Sigmoid colon (tissue), 7 donors: Measurements from ENCODE around the gene RBBP7. TPM values are rescaled to one million over a fixed set of nuclear protein-coding genes. Genes with fewer than 3 reads are reported as not detected.

Experiments used
- DNase-seq: peaks from one replicate; pipeline ENCODE4 v3.0.0-alpha.2; 2019
- H3K27ac ChIP-seq, 4 donors: fragments of 200-600 bp; sonication (generic); one replicate each; pipeline ENCODE4 v1.5.1; 2016 to 2019; ENCODE audit warnings: mild to moderate bottlenecking in 1 of 4
- H3K27me3 ChIP-seq, 3 donors: fragments of 200-600 bp; sonication (generic); one replicate each; pipeline ENCODE4 v1.5.1; 2019; ENCODE audit warnings: mild to moderate bottlenecking in 1 of 3
- H3K36me3 ChIP-seq, 4 donors: fragments of 200-600 bp; sonication (generic); one replicate each; pipeline ENCODE4 v1.5.1; 2016 to 2019
- H3K4me1 ChIP-seq, 4 donors: fragments of 200-600 bp; sonication (generic); one replicate each; pipeline ENCODE4 v1.5.1; 2017 to 2019
- H3K4me3 ChIP-seq, 4 donors: fragments of 200-600 bp; sonication (generic); one replicate each; pipeline ENCODE4 v1.5.1; 2017 to 2019; ENCODE audit warnings: mild to moderate bottlenecking in 2 of 4, moderate library complexity in 1 of 4
- H3K9me3 ChIP-seq, 4 donors: fragments of 200-600 bp in 3 of 4; sonication (generic) in 3 of 4; one replicate each; pipeline versions ENCODE4 v1.5.1 to v1.6.1; 2013 to 2019
- EP300 ChIP-seq, 4 donors: sonication (generic); formaldehyde crosslinking; IDR thresholded peaks; one replicate each; pipeline ENCODE4 v1.6.1; 2017; ENCODE audit warnings: antibody characterized with exemption in 4 of 4
- POLR2A ChIP-seq, 2 donors: fragments of 450-650 bp; IDR thresholded peaks; one replicate each; pipeline ENCODE4 v1.6.1; 2016; ENCODE audit warnings: antibody characterized with exemption in 2 of 2, mild to moderate bottlenecking in 2 of 2, moderate library complexity in 2 of 2
- POLR2AphosphoS5 ChIP-seq, 4 donors: sonication (generic); formaldehyde crosslinking; IDR thresholded peaks; one replicate each; pipeline ENCODE4 v1.6.1; 2017; ENCODE audit warnings: antibody characterized with exemption in 4 of 4
- WGBS, 2 donors: extraction: QIAGEN DNeasy Blood & Tissue Kit; methylation state at CpG; one replicate each; pipeline ENCODE4 v1.1.7; 2013; 5-methylcytosine and 5-hydroxymethylcytosine counted together
- intact Hi-C: fragments of 100-400 bp; cut with DNase I; formaldehyde crosslinking; loops from one replicate; pipeline ENCODE4 v1.15.1; 2023
- polyA plus RNA-seq, 3 donors: library from polyadenylated mRNA; stranded (reverse); fragments of 200-250 nt; gene quantifications; one replicate each; pipeline ENCODE4 v1.2.3, GENCODE V29; 2013
- total RNA-seq, 4 donors: library from RNA; depleted of rRNA; stranded (reverse); fragments of >200 nt; gene quantifications; one replicate each; pipeline ENCODE4 v1.1.0, GENCODE V29; 2016
- TF ChIP-seq, protein P1 (sequence below), 4 experiments: fragments of 450-650 bp in 3 of 4; fragments of 200-600 bp in 1 of 4; IDR thresholded peaks; one replicate each; pipeline ENCODE4 v1.5.1; 2016 to 2019; ENCODE audit warnings: antibody characterized with exemption in 4 of 4, mild to moderate bottlenecking in 3 of 4, moderate library complexity in 2 of 4
- donor health status: healthy with polysubstance abuse.
- donor health status: Bipolar disorder and iron deficiency.
- donor health status: healthy.

Gene RBBP7
- total and polyA plus RNA-seq, 7 donors = 59.4 to 130 (median 109) TPM

DNA sequence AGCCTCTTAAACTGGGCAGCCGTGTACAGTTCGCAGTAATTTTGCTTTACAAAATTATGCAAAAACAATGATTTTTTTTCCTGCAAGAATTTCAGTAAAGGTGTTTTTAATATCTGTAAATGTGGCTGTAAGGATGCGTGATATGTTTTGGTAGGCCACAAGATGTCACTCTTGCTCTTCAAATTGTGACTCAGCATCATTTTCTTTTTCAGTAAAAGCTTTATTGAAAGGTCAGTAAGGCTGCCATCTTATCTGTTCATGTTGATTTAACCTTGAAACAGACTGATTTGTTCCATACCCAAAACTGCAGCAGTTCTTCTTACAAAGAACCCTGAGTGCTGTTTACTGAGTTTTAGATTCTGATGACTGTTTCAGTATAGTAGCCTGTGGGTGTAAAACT is 44.0 kb downstream of the RBBP7 start:
- H3K9me3 ChIP-seq = no peaks in the 10 kb centered on the region
- WGBS, 2 donors = 54 to 59% methylated on average over 3 of the region's 3 CpGs
- peaks cover 0 to 6% (median 2%) of the 10 kb centered on the region in 4 donors for H3K36me3 ChIP-seq
- peak overlapping the region in 3 of 4 donors; percentile 17 to 84 (median 75) for H3K27ac ChIP-seq
- no peak for DNase-seq
- intact Hi-C loops = loop anchor here (2.0 to 5.0 kb wide), 3 partner anchors 46 to 219 kb away; partner anchors contain the start of gene RBBP7
- TF ChIP-seq POLR2AphosphoS5 (IDR thresholded peaks at IDR 0.05) = no peak
- TF ChIP-seq, protein P1, sequence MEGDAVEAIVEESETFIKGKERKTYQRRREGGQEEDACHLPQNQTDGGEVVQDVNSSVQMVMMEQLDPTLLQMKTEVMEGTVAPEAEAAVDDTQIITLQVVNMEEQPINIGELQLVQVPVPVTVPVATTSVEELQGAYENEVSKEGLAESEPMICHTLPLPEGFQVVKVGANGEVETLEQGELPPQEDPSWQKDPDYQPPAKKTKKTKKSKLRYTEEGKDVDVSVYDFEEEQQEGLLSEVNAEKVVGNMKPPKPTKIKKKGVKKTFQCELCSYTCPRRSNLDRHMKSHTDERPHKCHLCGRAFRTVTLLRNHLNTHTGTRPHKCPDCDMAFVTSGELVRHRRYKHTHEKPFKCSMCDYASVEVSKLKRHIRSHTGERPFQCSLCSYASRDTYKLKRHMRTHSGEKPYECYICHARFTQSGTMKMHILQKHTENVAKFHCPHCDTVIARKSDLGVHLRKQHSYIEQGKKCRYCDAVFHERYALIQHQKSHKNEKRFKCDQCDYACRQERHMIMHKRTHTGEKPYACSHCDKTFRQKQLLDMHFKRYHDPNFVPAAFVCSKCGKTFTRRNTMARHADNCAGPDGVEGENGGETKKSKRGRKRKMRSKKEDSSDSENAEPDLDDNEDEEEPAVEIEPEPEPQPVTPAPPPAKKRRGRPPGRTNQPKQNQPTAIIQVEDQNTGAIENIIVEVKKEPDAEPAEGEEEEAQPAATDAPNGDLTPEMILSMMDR (IDR thresholded peaks at IDR 0.05) = peak in 3 of 4 experiments; percentile 19 to 29 (median 27)
- no peak overlapping the region for H3K4me3 ChIP-seq
- no peaks in the 10 kb centered on the region for H3K27me3 ChIP-seq
- peaks cover 0 to 24% (median 3%) of the 10 kb centered on the region in 4 donors for H3K4me1 ChIP-seq

DNA sequence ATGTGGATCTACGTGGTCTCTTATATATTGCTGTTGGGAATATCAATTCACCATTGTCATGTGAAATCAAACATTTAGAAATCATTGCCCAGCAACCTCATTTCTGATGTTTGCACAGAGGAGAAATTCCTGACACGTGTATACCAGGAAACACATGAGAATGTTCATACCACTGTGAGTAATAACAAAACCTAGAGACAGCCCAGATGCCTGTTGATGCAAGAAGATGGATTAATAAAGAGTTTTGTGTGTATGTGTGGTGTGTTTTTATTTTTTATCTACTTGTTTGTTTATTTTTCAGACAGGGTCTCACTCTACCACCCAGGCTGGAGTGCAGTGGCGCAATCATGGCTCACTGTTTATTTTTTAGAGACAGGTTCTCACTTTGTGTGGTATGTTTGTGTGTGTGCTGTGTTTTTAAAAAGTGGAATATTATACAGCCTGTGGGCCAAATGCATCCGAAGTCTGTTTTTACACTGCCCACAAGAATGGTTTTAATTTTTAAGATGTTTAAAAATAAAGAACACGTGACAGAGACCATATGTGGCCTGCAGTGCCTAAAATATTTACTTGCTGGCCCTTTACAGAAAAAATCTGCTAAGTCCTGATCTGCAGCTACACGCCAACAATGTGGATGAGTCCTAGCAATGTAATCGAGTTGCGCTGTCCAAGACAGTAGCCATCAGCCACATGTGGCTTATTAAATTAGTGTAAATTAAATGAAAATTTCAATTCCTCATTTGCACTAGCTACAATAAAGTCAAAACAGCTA is 44.7 kb downstream of the RBBP7 start:
- no peak overlapping the region for H3K27ac ChIP-seq
- no peak overlapping the region for H3K4me3 ChIP-seq
- H3K36me3 ChIP-seq = peaks cover 0 to 6% (median 3%) of the 10 kb centered on the region in 4 donors
- H3K9me3 ChIP-seq = no peaks in the 10 kb centered on the region
- H3K4me1 ChIP-seq = peaks cover 0 to 24% (median 3%) of the 10 kb centered on the region in 4 donors
- TF ChIP-seq POLR2AphosphoS5 (IDR thresholded peaks at IDR 0.05) (no peak), POLR2A (IDR thresholded peaks at IDR 0.05) (no peak), EP300 (IDR thresholded peaks at IDR 0.05) (no peak)
- TF ChIP-seq, protein P1 (IDR thresholded peaks at IDR 0.05) = no peak
- no peak for DNase-seq
- 73 to 78% methylated on average over 8 of the region's 8 CpGs for WGBS, 2 donors
- no peaks in the 10 kb centered on the region for H3K27me3 ChIP-seq
- intact Hi-C loops = loop anchor here (2.0 to 5.0 kb wide), 3 partner anchors 47 to 219 kb away; partner anchors contain the start of gene RBBP7

DNA sequence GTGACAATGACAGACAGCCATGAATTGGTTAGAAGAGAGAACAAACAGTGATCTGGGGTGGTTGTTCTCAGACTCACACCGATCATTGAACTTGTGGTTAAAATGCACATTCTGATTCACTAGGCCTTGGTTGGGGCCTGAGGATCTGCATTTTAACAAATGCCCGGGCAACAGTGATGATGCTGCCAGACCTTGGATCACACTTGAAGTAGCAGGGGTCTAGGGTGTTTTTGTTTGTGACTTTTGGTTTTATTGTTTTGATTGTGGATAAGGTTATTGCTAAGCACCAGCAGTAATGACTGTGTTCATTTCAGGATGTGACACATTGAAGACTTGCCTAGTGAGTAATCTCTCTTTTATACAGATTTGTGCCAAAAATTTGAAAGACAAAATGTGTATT is 47.4 kb downstream of the RBBP7 start:
- TF ChIP-seq, protein P1 (IDR thresholded peaks at IDR 0.05) = no peak
- TF ChIP-seq POLR2AphosphoS5 (IDR thresholded peaks at IDR 0.05) (no peak), POLR2A (IDR thresholded peaks at IDR 0.05) (no peak), EP300 (IDR thresholded peaks at IDR 0.05) (no peak)
- Histone ChIP-seq H3K4me3 (no peak overlapping the region), H3K36me3 (peaks cover 0 to 12% (median 4%) of the 10 kb centered on the region in 4 donors), H3K27ac (no peak overlapping the region), H3K4me1 (peaks cover 0 to 15% (median 2%) of the 10 kb centered on the region in 4 donors), H3K9me3 (no peaks in the 10 kb centered on the region), H3K27me3 (no peaks in the 10 kb centered on the region)
- WGBS, 2 donors = 83 to 85% methylated on average over 2 of the region's 2 CpGs
- no peak for DNase-seq
- intact Hi-C loops = no loop called here

DNA sequence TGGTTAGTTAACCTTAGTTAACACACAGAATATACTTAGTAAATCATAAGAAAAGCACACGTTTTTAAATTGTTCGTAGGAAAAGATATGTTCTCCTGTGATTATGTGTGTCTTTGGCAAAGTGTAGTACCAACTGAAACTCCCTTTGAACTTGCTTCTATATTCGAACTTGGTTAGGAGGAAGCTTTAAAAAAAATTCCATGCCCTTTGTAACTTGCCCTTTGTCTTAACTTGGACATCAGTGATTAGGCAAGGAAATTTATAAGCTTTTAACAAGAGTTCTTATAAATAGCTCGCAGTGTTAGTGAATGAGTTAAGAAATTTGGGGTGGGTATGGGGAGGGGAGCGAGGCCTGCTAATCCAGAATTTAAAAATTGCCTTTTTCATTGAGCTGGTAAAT is 50.5 kb downstream of the RBBP7 start:
- intact Hi-C loops = no loop called here
- no peak overlapping the region for H3K27ac ChIP-seq
- 22 to 58% methylated on average over 5 of the region's 5 CpGs for WGBS, 2 donors
- no peak overlapping the region for H3K4me3 ChIP-seq
- DNase-seq = no peak
- peaks cover 0 to 12% (median 4%) of the 10 kb centered on the region in 4 donors for H3K36me3 ChIP-seq
- no peaks in the 10 kb centered on the region for H3K4me1 ChIP-seq
- no peaks in the 10 kb centered on the region for H3K9me3 ChIP-seq
- no peak for TF ChIP-seq POLR2AphosphoS5 (IDR thresholded peaks at IDR 0.05)
- TF ChIP-seq, protein P1 (IDR thresholded peaks at IDR 0.05) = no peak
- no peak for TF ChIP-seq POLR2A (IDR thresholded peaks at IDR 0.05)
- no peak for TF ChIP-seq EP300 (IDR thresholded peaks at IDR 0.05)
- no peaks in the 10 kb centered on the region for H3K27me3 ChIP-seq
